Stimulated activated CD4-positive, alpha-beta T cell treated with anti-CD3 and anti-CD28 coated beads, Interleukin-4, amount 100 ng/mL, for 24 hours (primary cell): ENCODE data around the gene NCAPG.
"Not testable (repeated sequence)": the region's sequence is repeated elsewhere in the genome, so short reads cannot be mapped to it uniquely, and the experiment has no call there.

Experiments
- DNase-seq: peaks from one replicate; pipeline ENCODE4 v3.0.0-alpha.2; 2020

NCAPG gene

GRCh38 chr4:17788956-17789355, 21.8 kb upstream of the NCAPG start:
- no peak for DNase-seq

DNA sequence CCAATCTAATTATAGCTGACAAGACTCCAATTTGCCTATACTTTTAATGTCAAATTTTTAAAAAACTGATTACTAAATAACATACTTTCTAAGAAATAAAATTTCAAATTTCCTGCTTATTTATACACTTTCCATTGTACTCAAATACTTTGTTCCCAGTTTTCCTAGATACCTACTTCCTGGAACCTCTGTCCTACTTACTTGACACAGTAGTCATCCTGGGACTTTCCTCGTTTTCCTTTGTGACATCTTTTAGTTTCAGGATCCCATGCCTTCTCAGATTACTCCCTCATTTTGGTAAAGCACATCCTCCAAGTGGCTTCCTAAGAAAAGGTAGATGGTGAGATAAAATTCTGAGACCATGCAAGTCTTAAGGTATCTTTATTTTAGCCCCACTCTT, 16.0 kb upstream of the NCAPG start:
- no peak for DNase-seq

DNA sequence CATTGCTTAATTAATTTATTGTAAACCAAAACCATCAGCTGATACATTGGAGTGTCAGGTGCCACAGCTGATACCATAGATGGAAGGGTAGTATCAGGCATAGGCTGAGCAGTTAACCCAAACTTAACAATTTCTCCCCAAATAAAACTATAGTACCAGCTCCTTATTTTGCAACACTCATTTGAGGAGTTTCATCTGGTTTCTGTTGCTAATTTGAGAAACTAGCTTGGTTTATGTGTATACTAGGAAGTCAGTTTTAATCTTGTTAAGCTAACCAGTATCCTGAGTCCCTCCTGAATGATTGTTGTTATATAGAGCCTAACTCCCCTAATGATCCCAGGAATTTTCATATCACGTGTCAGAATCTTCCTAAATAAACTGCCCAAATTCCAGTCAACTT, 13.0 kb upstream of the NCAPG start:
- no peak for DNase-seq

DNA sequence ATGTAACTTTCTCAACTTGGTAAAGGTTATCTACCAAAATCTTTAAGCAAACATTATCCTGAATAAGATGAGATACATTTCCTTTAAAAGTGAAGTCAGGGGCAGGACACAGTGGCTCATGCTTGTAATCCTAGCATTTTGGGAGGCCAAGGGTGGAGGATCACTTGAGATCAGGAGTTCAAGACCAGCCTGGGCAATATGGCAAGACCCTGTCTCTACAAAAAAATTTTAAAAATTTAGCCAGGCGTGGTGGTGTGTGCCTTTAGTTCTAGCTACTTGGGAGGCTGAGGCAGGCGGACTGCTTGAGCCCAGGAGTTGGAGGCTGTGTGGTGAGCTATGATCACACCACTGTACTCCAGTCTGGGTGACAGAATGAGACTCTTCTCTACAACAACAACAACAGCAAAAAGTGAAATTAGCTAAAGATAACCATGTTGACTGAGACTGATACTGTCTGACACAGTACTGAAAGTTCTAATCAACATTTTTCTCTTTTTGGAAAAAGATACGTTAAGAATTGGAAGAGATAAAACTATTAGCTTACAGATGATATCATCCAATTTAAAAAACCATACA, 5.1 kb upstream of the NCAPG start:
- DNase-seq = no peak

DNA sequence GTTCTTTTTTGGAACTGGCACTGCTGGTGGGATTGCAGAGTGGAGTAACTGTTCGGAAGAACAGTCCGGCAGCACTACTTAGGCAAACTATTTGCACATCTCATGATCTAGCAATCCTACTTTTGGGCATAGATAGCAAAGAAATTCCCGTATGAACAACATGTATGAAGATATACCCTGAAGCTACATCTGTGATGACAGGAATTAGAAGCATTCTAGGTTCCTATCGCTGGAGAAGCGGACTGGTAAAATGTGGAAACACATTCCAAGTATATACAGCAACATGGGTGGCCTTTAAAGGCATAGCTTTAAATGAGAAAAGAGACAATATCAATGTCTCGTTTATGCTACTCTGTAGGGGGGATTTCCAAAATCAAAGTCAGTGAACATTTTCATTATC, 3.3 kb upstream of the NCAPG start:
- no peak for DNase-seq

DNA sequence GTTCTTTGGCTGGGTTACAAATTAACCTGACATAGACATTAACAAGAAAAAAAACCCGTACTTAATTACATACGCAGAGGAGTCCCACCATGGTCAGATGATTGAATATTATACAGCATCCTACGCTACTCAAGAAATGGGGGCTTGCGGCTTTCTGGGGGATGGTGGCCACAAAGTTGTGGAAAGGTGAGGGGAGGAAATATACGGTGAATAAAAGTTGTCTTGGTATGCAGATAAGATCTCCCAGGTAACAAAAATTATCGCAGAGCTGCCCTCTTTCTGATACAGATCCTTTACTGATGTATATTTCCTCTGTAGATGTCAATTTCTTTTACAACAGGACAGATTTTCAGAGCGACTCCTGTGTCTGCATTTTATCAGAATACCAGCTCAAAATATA, 1.1 kb upstream of the NCAPG start:
- DNase-seq = no peak

DNA sequence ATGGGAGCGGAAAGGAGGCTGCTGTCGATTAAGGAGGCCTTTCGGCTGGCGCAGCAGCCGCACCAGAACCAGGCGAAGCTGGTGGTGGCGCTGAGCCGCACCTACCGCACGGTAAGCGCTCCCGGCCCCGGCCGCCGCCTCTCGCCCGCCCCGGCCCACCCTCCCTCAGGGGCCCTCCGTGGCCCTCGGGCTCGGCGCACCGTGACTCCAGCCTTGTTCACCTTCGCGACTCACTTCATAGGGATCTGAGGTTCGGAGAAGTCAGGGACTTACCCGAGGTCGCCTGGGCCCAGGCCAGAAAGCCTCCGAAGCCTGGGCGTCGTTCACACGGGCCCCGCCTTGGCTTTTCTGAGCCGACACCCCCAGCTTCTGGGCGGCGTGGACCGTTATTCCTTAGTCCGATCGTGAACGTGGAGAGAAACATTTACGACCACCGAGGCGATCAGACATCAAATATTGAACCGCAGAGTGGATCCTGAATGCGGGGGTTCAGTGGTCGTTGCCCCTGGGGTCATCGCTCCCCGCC, 362 bp downstream of the NCAPG start:
- DNase-seq = peak; percentile 20

DNA sequence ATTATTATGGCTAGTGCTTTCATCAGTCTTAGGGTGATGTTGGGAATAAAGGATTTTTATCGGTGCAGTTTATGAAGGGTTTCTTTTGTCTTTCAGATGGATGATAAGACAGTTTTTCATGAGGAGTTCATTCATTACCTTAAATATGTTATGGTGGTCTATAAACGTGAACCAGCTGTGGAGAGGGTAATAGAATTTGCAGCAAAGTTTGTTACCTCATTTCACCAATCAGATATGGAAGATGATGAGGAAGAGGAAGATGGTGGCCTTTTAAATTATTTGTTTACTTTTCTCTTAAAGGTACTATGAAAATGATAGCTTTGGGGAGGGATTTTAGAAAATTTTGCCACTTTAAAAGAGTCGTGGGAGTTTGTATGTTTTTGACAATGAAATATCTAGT, 1.3 kb downstream of the NCAPG start:
- DNase-seq = no peak

DNA sequence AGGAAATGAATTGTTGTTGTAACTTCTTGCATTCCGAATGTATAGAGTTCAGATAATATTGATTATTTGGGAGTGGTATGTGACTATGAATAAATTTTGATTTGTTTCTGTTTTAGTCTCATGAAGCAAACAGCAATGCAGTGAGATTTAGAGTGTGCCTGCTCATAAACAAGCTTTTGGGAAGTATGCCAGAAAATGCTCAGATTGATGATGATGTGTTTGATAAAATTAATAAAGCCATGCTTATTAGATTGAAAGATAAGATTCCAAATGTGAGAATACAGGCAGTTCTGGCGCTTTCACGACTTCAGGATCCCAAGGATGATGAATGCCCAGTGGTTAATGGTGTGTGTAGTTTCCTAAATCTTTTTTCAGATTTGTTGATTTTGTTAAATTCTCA, 2.0 kb downstream of the NCAPG start:
- DNase-seq = no peak

DNA sequence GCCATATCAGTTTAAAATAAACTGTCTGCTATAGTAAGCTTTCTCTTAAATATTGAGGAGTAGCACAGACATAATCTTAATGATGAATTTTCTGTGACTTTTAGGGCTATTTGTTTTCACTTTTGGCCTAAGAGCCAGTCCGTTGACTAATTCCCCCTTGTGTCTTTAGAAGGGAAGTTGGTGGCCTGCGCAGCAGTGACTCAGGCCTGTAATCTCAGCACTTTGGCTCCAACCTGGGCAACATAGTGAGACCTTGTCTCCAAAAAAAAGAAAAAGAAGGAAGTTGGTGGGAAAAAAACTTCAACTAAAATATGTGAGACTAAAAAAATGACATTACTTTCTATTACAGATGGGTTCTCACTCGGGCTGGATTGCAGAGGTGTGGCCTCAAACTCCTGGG, 3.4 kb downstream of the NCAPG start:
- no peak for DNase-seq

- no peak for DNase-seq
Observed at GRCh38 chr4:17816142-17816541, 5.4 kb downstream of the NCAPG start.

GRCh38 chr4:17817027-17817426, 6.2 kb downstream of the NCAPG start:
- no peak for DNase-seq

- DNase-seq = no peak
Observed at GRCh38 chr4:17823871-17824669, 13.3 kb downstream of the NCAPG start.

DNA sequence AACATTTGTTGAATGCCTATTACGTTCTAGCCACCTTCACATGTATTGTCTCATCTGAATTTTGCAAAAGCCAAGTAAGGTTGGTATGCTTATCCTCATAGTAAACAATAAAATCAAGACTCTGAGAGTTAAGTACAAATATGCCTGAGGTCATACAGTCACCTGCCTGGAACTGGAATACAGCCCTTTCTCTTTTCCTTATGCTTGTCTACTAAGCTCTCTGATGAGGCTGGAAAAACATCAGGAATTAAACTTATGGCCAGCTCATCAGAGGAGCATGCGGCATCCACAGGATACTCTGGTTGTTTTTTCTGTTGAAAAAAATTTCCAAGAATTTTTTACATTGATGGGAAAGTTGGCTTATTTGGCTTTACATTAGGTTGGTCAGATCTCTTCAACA, 35.5 kb downstream of the NCAPG start:
- DNase-seq = no peak

DNA sequence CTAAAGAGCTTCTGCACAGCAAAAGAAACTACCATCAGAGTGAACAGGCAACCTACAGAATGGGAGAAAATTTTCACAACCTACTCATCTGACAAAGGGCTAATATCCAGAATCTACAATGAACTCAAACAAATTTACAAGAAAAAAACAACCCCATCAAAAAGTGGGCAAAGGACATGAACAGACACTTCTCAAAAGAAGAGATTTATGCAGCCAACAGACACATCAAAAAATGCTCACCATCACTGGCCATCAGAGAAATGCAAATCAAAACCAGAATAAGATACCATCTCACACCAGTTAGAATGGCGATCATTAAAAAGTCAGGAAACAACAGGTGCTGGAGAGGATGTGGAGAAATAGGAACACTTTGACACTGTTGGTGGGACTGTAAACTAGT, 39.5 kb downstream of the NCAPG start:
- not testable (repeated sequence) for DNase-seq

GRCh38 chr4:17851959-17852358, 41.2 kb downstream of the NCAPG start:
- DNase-seq = no peak

DNA sequence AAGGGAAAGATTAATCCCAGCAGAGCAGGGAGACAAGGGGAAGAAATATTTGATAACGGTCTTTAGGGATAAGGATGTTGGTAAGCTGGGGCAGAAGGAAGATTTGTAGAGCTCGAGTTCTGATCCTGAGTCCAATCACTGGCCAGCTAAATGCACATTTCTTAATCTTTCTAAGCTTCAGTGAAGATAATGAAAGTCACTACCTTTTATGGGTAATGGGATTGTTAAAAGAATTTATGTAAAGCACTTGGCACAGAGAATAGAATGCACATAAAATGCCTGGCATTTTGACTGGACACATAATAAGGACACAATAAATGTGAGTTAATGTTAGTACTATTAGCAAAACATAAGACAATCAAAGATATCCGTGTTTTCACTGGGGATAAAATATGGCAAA, 43.3 kb downstream of the NCAPG start:
- DNase-seq = no peak

- no peak for DNase-seq
Observed at GRCh38 chr4:17859793-17860406, 49.1 kb downstream of the NCAPG start.

GRCh38 chr4:17861906-17862305, 51.1 kb downstream of the NCAPG start:
- DNase-seq = not testable (repeated sequence)

DNA sequence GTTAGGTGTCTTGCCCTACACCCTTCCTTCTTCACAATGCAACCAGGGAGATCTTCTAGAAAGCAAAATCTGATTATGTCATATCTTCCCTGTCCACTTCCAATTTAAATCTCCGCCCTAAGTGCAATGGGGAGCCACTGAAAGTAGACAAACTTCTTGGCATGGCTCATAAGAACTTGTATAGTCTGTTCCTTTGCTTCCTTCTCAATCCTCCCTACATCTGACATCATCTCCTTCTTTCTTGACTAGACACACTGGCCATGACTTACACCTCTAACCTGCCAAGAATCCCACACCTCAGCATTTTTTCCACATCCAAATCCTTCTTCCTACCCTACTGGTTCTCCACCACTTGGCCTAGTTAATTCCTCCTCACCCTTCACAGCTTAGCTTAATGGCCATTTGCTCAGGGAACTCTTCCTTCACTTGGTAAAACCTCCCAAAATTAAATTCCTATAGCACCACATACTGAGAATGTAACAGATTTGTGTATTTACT, 55.1 kb downstream of the NCAPG start:
- no peak for DNase-seq

DNA sequence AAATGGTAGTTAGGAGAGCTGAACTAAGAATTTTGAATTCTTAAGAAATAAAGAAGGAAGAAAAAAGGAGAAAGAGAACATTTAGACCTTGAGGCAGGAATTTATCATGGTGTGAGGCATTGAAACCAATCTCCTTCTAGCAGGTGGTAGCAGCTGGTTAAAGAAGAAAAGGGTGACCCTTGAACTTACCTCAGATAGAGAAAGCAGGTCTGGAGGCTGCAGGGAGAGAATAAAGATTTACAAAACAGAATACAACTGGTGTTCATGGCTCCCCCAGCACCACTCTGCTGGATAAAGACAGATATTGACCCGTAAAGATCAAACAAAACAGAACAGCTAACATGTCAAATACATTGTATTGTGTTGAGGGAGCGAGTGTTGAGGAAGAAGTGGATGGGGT, 56.0 kb downstream of the NCAPG start:
- DNase-seq = no peak

DNA sequence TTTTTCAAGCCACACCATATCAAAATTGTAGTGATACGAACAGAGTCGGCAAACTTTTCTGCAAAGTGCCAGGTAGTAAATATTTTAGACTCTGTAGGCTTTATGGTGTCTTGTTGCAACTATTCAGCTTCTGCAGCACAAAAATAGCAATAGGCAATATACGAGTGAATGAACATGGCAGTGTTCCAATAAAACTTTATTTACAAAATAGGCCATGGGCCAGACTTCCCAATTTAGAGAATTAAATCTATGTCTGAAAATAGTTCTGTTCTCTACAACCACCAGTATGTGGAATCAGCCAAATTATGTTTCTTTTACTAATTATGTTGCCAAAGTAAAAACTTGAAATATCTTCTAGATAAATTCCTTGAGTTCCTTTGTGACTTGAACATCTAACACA, 56.5 kb downstream of the NCAPG start:
- DNase-seq = no peak

- no peak for DNase-seq
Observed at GRCh38 chr4:17869327-17869726, 58.5 kb downstream of the NCAPG start.
